GM12878 (cell line): Measurements from ENCODE around the gene ZKSCAN7. TPM values are rescaled to one million over a fixed set of nuclear protein-coding genes. Genes with fewer than 3 reads are reported as not detected.

Experiments
- BACH1 ChIP-seq: fragments of 450-650 bp; IDR thresholded peaks from 2 replicates; pipeline ENCODE4 v1.6.1; 2017; ENCODE audit warnings: mild to moderate bottlenecking, borderline replicate concordance
- CEBPZ ChIP-seq: fragments of 150-350 bp; IDR thresholded peaks from 2 replicates; pipeline ENCODE4 v1.6.1; 2016; ENCODE audit warnings: low read depth, low read length
- CHD1 ChIP-seq: IDR thresholded peaks from 2 replicates; pipeline ENCODE4 v1.6.1; 2012; ENCODE audit warnings: low read depth, low read length, improper control_type of control experiment
- NKRF ChIP-seq: fragments of 450-650 bp; conservative IDR thresholded peaks from 2 replicates; pipeline ENCODE4 v1.6.1; 2017; ENCODE audit warnings: mild to moderate bottlenecking, moderate library complexity
- NR2C1 ChIP-seq: fragments of 450-650 bp; IDR thresholded peaks from 2 replicates; pipeline ENCODE4 v1.6.1; 2017; ENCODE audit warnings: antibody characterized with exemption, mild to moderate bottlenecking, moderate library complexity
- NR2F1 ChIP-seq: fragments of 450-650 bp; conservative IDR thresholded peaks from 2 replicates; pipeline ENCODE4 v1.6.1; 2017; ENCODE audit warnings: mild to moderate bottlenecking
- SIN3A ChIP-seq: IDR thresholded peaks from 2 replicates; pipeline ENCODE4 v1.6.1; 2012; ENCODE audit warnings: low read depth, low read length, improper control_type of control experiment
- SUPT20H ChIP-seq: IDR thresholded peaks from 2 replicates; pipeline ENCODE4 v1.6.1; 2011; ENCODE audit warnings: low read depth, mild to moderate bottlenecking, low read length, moderate library complexity, borderline replicate concordance; ENCODE audit not compliant: control insufficient read depth
- TCF12 ChIP-seq: IDR thresholded peaks from 2 replicates; pipeline ENCODE4 v1.6.1; 2011; ENCODE audit warnings: low read depth, mild to moderate bottlenecking, low read length
- USF1 ChIP-seq: IDR thresholded peaks from 2 replicates; pipeline ENCODE4 v1.6.1; 2011; ENCODE audit warnings: borderline replicate concordance, low read depth, mild to moderate bottlenecking, moderate library complexity, mixed read lengths, low read length; ENCODE audit not compliant: insufficient read depth; ENCODE audit errors: extremely low read length
- ZBTB4 ChIP-seq: fragments of 450-650 bp; formaldehyde crosslinking; IDR thresholded peaks from 2 replicates; pipeline ENCODE4 v1.4.0; 2022; ENCODE audit warnings: mild to moderate bottlenecking, moderate library complexity
- ZNF217 ChIP-seq: fragments of 450-650 bp; IDR thresholded peaks from 2 replicates; pipeline ENCODE4 v1.6.1; 2017; ENCODE audit warnings: antibody characterized with exemption, mild to moderate bottlenecking
- ZSCAN29 ChIP-seq: fragments of 450-650 bp; IDR thresholded peaks from 2 replicates; pipeline ENCODE4 v1.6.1; 2017; ENCODE audit warnings: mild to moderate bottlenecking, moderate library complexity
- polyA plus RNA-seq, 11 experiments: library from polyadenylated mRNA; depleted of rRNA in 4 of 11; unstranded in 6 of 11; stranded (reverse) in 5 of 11; fragments of >200 nt; fragmentation: Nextera tagmentation in 4 of 11; fragmentation: Illumina TruSeq in 1 of 11; extraction: Ambion mirVana in 4 of 11; extraction: Trizol in 1 of 11; gene quantifications; 1 replicate in 1 of 11; 2 replicates in 10 of 11; pipeline versions ENCODE4 v1.2.1 to v1.2.3, GENCODE V29; 2011 to 2016; ENCODE audit warnings: inconsistent platforms in 2 of 11, missing spikeins in 2 of 11, low read depth in 1 of 11
- total RNA-seq, 4 experiments: library from RNA; depleted of rRNA in 3 of 4; stranded (reverse); fragments of >200 nt in 3 of 4; fragmentation: Illumina TruSeq in 1 of 4; extraction: Trizol in 1 of 4; gene quantifications; 2 replicates each; pipeline versions ENCODE4 v1.2.1 to v1.2.3, GENCODE V29; 2013 to 2021
- TF ChIP-seq, protein P1 (sequence below): fragments of 450-650 bp; IDR thresholded peaks from 2 replicates; pipeline ENCODE4 v1.6.1; 2017; ENCODE audit warnings: antibody characterized with exemption, mild to moderate bottlenecking, moderate library complexity

ZKSCAN7 gene
- total and polyA plus RNA-seq, 10 of the 15 experiments (the other 5 are each of a cell fraction or from before 2014, with no cell fraction given) = 0.77 to 6.0 (median 3.5) TPM

DNA sequence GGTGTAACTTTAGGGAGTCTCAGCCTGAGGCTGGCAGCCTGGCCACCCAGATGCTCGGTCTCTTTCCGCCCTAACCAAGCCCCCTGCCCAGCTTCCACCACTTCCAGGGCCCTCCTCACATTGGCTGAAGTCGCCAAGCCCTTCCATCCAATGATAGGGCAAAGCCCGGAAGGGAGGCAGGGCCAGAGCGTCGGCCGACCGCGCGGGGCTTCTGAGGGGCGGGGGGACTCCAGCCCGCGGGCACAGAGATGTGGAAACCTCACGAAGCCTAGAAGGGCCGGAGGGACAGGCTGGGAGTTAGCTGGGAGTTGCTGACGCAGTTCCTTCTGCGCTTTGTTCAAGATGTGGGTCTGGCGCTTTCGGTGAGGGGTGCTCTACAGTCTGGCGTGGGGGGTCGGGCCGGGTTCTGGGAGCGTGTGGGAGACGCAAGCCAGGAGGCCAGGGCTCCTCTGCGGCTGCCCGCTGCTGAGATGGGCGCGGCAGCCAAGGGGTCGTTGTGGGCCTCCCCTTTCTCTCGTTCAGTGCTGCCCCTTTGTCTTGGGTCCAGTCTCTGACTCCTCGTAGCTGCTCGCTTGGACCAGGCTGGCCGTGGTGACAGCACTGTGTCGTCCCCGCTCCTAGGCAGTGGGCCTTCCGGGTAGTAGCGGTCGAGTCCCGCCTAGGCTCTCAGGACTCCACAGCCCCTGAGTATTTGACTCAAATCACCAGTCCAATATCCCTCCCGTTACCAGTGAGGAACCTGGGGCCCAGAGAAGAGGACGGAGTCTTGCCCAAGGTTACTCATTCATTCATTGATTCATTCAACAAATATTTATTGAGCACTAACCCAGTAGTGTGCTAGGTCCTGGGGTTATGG, 29.9 kb downstream of the ZKSCAN7 start, which contains the start of gene ZNF660 (continued):
- TF ChIP-seq CEBPZ (no peak), SUPT20H (no peak), NR2F1 (no peak), BACH1 (no peak), NKRF (peak; percentile 50; the same call in 1 of the 2 replicates), ZBTB4 (CRISPR knock-in tag) (no peak), SIN3A (no peak), USF1 (no peak), ZSCAN29 (no peak), ZNF217 (no peak), NR2C1 (no peak), TCF12 (no peak), CHD1 (no peak)
- TF ChIP-seq, protein P1, sequence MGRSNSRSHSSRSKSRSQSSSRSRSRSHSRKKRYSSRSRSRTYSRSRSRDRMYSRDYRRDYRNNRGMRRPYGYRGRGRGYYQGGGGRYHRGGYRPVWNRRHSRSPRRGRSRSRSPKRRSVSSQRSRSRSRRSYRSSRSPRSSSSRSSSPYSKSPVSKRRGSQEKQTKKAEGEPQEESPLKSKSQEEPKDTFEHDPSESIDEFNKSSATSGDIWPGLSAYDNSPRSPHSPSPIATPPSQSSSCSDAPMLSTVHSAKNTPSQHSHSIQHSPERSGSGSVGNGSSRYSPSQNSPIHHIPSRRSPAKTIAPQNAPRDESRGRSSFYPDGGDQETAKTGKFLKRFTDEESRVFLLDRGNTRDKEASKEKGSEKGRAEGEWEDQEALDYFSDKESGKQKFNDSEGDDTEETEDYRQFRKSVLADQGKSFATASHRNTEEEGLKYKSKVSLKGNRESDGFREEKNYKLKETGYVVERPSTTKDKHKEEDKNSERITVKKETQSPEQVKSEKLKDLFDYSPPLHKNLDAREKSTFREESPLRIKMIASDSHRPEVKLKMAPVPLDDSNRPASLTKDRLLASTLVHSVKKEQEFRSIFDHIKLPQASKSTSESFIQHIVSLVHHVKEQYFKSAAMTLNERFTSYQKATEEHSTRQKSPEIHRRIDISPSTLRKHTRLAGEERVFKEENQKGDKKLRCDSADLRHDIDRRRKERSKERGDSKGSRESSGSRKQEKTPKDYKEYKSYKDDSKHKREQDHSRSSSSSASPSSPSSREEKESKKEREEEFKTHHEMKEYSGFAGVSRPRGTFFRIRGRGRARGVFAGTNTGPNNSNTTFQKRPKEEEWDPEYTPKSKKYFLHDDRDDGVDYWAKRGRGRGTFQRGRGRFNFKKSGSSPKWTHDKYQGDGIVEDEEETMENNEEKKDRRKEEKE = no peak
